ENCODE results near the gene IL1F10. TPM values are rescaled to one million over a fixed set of nuclear protein-coding genes. Genes with fewer than 3 reads are reported as not detected.

The IL1F10 gene
- total RNA-seq, 6 donors from 2014 or later: not detected

GRCh38 chr2:113080134-113080533 lies 12.4 kb downstream of the IL1F10 start:
- ATAC-seq (ENCODE audit: low FRiP score in 2 of 2) (peak; percentile 60 to 65), DNase-seq (peak in 1 of 2 donors; percentile 53)
- no peaks in the 10 kb centered on the region for H3K9me3 ChIP-seq
- TF ChIP-seq EP300 (IDR thresholded peaks at IDR 0.05) (no peak), POLR2A (IDR thresholded peaks at IDR 0.05) (no peak), POLR2AphosphoS5 (IDR thresholded peaks at IDR 0.05) (no peak)
- TF ChIP-seq, protein P1, sequence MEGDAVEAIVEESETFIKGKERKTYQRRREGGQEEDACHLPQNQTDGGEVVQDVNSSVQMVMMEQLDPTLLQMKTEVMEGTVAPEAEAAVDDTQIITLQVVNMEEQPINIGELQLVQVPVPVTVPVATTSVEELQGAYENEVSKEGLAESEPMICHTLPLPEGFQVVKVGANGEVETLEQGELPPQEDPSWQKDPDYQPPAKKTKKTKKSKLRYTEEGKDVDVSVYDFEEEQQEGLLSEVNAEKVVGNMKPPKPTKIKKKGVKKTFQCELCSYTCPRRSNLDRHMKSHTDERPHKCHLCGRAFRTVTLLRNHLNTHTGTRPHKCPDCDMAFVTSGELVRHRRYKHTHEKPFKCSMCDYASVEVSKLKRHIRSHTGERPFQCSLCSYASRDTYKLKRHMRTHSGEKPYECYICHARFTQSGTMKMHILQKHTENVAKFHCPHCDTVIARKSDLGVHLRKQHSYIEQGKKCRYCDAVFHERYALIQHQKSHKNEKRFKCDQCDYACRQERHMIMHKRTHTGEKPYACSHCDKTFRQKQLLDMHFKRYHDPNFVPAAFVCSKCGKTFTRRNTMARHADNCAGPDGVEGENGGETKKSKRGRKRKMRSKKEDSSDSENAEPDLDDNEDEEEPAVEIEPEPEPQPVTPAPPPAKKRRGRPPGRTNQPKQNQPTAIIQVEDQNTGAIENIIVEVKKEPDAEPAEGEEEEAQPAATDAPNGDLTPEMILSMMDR (IDR thresholded peaks at IDR 0.05): peak; percentile 20 to 60 (median 44)
- H3K4me1 ChIP-seq: peaks cover 0 to 8% (median 6%) of the 10 kb centered on the region in 4 donors
- no peak overlapping the region for H3K4me3 ChIP-seq
- H3K27me3 ChIP-seq: no peaks in the 10 kb centered on the region
- peak overlapping the region in 2 of 4 donors; percentile 12 to 61 for H3K27ac ChIP-seq
- no peaks in the 10 kb centered on the region for H3K36me3 ChIP-seq
- 31 to 52% methylated on average over 7 to 9 of the region's 9 CpGs for WGBS, 2 donors

DNA sequence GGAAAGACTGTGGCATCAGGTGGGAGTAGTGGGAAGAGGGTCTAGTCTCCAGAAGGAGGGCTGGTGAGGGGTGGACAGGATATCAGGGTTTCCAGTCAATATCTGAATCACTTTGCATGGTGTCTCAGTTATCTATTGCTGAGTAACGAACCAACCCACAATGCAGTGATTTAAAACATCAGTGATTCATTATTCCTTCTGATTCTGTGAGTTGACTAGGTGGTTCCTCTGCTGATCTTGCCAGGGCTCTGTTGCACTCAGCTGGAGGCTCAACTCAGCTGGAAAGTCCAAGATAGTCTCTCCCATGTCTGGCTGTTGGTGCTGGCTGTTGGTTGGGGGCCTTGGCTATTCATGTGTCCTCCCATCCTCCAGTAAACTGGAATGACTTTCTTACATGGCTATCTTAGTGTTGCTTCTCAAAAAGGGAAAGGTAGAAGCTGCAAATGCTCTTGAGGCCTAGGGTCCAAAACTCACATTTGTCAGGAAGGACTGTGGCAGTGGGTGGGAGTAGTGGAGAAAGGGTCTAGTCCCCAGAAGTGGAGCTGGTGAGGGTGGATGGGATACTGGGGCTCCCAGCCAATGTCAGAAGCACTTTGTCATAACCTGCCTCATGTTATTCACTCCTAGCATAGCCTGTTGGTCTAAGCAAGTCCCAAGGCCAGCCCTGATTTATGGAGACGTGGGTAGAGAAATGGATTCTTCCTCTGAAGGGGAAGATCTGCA lies 13.9 kb downstream of the IL1F10 start:
- peaks cover 0 to 8% (median 6%) of the 10 kb centered on the region in 4 donors for H3K4me1 ChIP-seq
- no peaks in the 10 kb centered on the region for H3K36me3 ChIP-seq
- TF ChIP-seq POLR2AphosphoS5 (IDR thresholded peaks at IDR 0.05) (no peak), POLR2A (IDR thresholded peaks at IDR 0.05) (no peak), EP300 (IDR thresholded peaks at IDR 0.05) (no peak)
- TF ChIP-seq, protein P1 (IDR thresholded peaks at IDR 0.05): no peak
- WGBS, 2 donors: 74 to 80% methylated on average over 2 of the region's 2 CpGs
- no peak overlapping the region for H3K27ac ChIP-seq
- ATAC-seq (ENCODE audit: low FRiP score in 2 of 2) (no peak), DNase-seq (no peak)
- no peaks in the 10 kb centered on the region for H3K9me3 ChIP-seq
- no peak overlapping the region for H3K4me3 ChIP-seq
- no peaks in the 10 kb centered on the region for H3K27me3 ChIP-seq

- Histone ChIP-seq H3K4me1 (peaks cover 0 to 7% (median 2%) of the 10 kb centered on the region in 4 donors), H3K27me3 (no peaks in the 10 kb centered on the region), H3K9me3 (no peaks in the 10 kb centered on the region), H3K36me3 (no peaks in the 10 kb centered on the region), H3K4me3 (no peak overlapping the region), H3K27ac (no peak overlapping the region)
- ATAC-seq (ENCODE audit: low FRiP score in 2 of 2) (peak in 1 of 2 donors; percentile 70), DNase-seq (peak in 1 of 2 donors; percentile 40)
- TF ChIP-seq EP300 (IDR thresholded peaks at IDR 0.05) (peak in 1 of 4 donors; percentile 71), POLR2A (IDR thresholded peaks at IDR 0.05) (no peak)
- 53 to 58% methylated on average over 8 of the region's 8 CpGs for WGBS, 2 donors
Observed at GRCh38 chr2:113083296-113083695, 15.5 kb downstream of the IL1F10 start.

DNA sequence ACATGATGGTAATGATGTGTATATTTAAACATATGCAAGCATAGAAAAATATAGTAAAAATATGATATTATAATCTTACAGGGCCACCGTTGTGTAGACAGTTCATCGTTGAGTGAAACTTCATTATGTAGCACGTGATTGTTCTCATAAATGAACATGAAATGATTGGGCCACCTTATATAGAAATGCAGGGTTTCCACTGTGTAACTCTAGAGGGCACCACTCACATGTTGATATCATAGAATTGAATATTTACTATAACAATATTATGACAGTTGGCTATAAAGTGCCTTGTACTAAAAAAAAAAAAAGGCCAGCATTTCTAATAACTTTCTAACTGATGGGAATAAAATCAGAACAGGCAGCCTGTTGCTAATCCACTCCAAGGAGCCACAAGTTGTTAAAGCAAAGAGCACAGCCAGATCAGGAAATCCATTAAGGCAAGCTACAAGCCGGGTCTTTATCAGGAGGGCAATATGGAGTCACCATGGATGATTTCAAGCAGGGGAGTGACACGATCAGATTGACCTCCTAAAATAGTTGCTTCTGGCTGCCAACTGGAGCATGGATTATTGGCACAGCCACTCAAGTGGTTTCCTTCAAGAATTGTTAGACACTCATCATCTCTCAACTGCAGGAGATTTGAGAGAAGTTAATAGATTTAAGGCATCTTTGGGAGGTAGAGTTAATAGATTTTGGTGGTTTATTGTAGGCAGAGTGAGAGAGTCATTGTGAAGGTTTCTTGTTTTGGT lies 16.7 kb downstream of the IL1F10 start:
- Histone ChIP-seq H3K36me3 (no peaks in the 10 kb centered on the region), H3K27me3 (no peaks in the 10 kb centered on the region), H3K4me1 (peaks cover 0 to 6% (median 0%) of the 10 kb centered on the region in 4 donors), H3K27ac (no peak overlapping the region), H3K9me3 (no peaks in the 10 kb centered on the region), H3K4me3 (no peak overlapping the region)
- ATAC-seq (ENCODE audit: low FRiP score in 2 of 2) (peak in 1 of 2 donors; percentile 41), DNase-seq (no peak)
- WGBS, 2 donors: 50 to 53% methylated on average over 5 of the region's 5 CpGs
- TF ChIP-seq, protein P1 (IDR thresholded peaks at IDR 0.05): peak in 4 of 6 experiments; percentile 9 to 30 (median 23)
- no peak for TF ChIP-seq POLR2A (IDR thresholded peaks at IDR 0.05)
- no peak for TF ChIP-seq POLR2AphosphoS5 (IDR thresholded peaks at IDR 0.05)
- TF ChIP-seq EP300 (IDR thresholded peaks at IDR 0.05): no peak

DNA sequence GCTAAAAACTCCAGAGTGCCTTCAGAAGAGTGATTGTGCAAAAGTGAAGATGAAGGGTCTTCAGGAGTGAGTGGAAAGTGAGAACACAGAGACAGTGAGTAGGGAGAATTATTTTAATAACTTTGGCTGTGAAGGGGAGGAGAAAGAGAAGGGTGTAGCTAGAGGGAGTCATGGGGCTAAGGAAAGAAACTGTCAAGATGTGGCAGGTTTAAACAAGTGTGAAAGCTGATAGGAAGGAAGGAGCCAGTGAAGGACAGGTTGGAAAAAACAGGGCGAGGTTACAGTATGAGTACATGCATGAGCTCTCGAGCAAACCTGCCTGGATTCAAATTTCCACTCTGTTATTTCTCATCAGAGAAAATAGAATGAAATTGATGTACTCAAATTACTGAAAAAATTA lies 17.8 kb downstream of the IL1F10 start:
- Histone ChIP-seq H3K9me3 (no peaks in the 10 kb centered on the region), H3K36me3 (no peaks in the 10 kb centered on the region), H3K4me3 (no peak overlapping the region), H3K27me3 (no peaks in the 10 kb centered on the region), H3K27ac (no peak overlapping the region), H3K4me1 (no peaks in the 10 kb centered on the region)
- no peak for TF ChIP-seq POLR2A (IDR thresholded peaks at IDR 0.05)
- TF ChIP-seq POLR2AphosphoS5 (IDR thresholded peaks at IDR 0.05): no peak
- TF ChIP-seq, protein P1 (IDR thresholded peaks at IDR 0.05): no peak
- no peak for TF ChIP-seq EP300 (IDR thresholded peaks at IDR 0.05)
- ATAC-seq (ENCODE audit: low FRiP score in 2 of 2): no peak
- no peak for DNase-seq
- WGBS, 2 donors: 51 to 68% methylated on average over 2 of the region's 2 CpGs
